Measurements from ENCODE around the gene PIP5K1C. TPM values are rescaled to one million over a fixed set of nuclear protein-coding genes. Genes with fewer than 3 reads are reported as not detected.

Gene PIP5K1C
- total RNA-seq, 3 donors from 2014 or later, result 14.6 to 15.7 (median 15.7) TPM

- Histone ChIP-seq H3K27ac (no peak overlapping the region), H3K36me3 (peaks cover 9% of the 10 kb centered on the region), H3K9me3 (no peaks in the 10 kb centered on the region), H3K4me1 (no peaks in the 10 kb centered on the region), H3K27me3 (no peaks in the 10 kb centered on the region), H3K4me3 (no peak overlapping the region)
- TF ChIP-seq POLR2AphosphoS5 (IDR thresholded peaks at IDR 0.05) (no peak), POLR2A (IDR thresholded peaks at IDR 0.05) (no peak), CTCF (IDR thresholded peaks at IDR 0.05) (no peak)
- intact Hi-C loops (cut with DNase I; ENCODE audit: low total_unique reads), result loop anchor here (5.0 kb wide), 1 partner anchor 70 kb away; no protein-coding TSS in a partner anchor
- no peak for DNase-seq (ENCODE audit: low spot score in 2 of 2)
Measured at GRCh38 chr19:3617463-3617862, 82.8 kb downstream of the PIP5K1C start.

GRCh38 chr19:3615524-3616135, 84.6 kb downstream of the PIP5K1C start:
- Histone ChIP-seq H3K4me3 (no peak overlapping the region), H3K9me3 (no peaks in the 10 kb centered on the region), H3K27me3 (no peaks in the 10 kb centered on the region), H3K27ac (no peak overlapping the region), H3K36me3 (peaks cover 9% of the 10 kb centered on the region), H3K4me1 (no peaks in the 10 kb centered on the region)
- no peak for TF ChIP-seq POLR2A (IDR thresholded peaks at IDR 0.05)
- TF ChIP-seq CTCF (IDR thresholded peaks at IDR 0.05), result no peak
- TF ChIP-seq POLR2AphosphoS5 (IDR thresholded peaks at IDR 0.05), result no peak
- no peak for DNase-seq (ENCODE audit: low spot score in 2 of 2)
- intact Hi-C loops (cut with DNase I; ENCODE audit: low total_unique reads), result loop anchor here (5.0 kb wide), 1 partner anchor 68 kb away; no protein-coding TSS in a partner anchor

GRCh38 chr19:3614858-3615505, 85.3 kb downstream of the PIP5K1C start:
- Histone ChIP-seq H3K4me3 (no peak overlapping the region), H3K27ac (no peak overlapping the region), H3K9me3 (no peaks in the 10 kb centered on the region), H3K27me3 (no peaks in the 10 kb centered on the region), H3K4me1 (no peaks in the 10 kb centered on the region), H3K36me3 (peaks cover 9% of the 10 kb centered on the region)
- TF ChIP-seq CTCF (IDR thresholded peaks at IDR 0.05), result no peak
- TF ChIP-seq POLR2A (IDR thresholded peaks at IDR 0.05), result no peak
- no peak for TF ChIP-seq POLR2AphosphoS5 (IDR thresholded peaks at IDR 0.05)
- intact Hi-C loops (cut with DNase I; ENCODE audit: low total_unique reads), result loop anchor here (5.0 kb wide), 1 partner anchor 68 kb away; no protein-coding TSS in a partner anchor
- no peak for DNase-seq (ENCODE audit: low spot score in 2 of 2)

- intact Hi-C loops (cut with DNase I; ENCODE audit: low total_unique reads), result no loop called here
- Histone ChIP-seq H3K9me3 (no peaks in the 10 kb centered on the region), H3K4me3 (no peak overlapping the region), H3K27ac (no peak overlapping the region), H3K36me3 (peaks cover 9% of the 10 kb centered on the region), H3K27me3 (no peaks in the 10 kb centered on the region), H3K4me1 (no peaks in the 10 kb centered on the region)
- DNase-seq (ENCODE audit: low spot score in 2 of 2), result no peak
- TF ChIP-seq POLR2AphosphoS5 (IDR thresholded peaks at IDR 0.05) (no peak), POLR2A (IDR thresholded peaks at IDR 0.05) (no peak), CTCF (IDR thresholded peaks at IDR 0.05) (no peak)
Measured at GRCh38 chr19:3613818-3614661, 86.2 kb downstream of the PIP5K1C start.

All from breast epithelium (tissue), 4 donors.